Inflammatory macrophage (primary cell): ENCODE measurements around the gene HADHA.

Source experiments
- DNase-seq, 2 donors: peaks; one replicate each; pipeline ENCODE4 v3.0.0-alpha.2; 2020 to 2022

Gene HADHA

GRCh38 chr2:26191316-26192159, 52.9 kb downstream of the HADHA start:
- DNase-seq = no peak

- no peak for DNase-seq
Measured at GRCh38 chr2:26190369-26190768, 54.1 kb downstream of the HADHA start.

GRCh38 chr2:26189751-26190150, 54.7 kb downstream of the HADHA start:
- no peak for DNase-seq

- no peak for DNase-seq
Measured at GRCh38 chr2:26189123-26189522, 55.3 kb downstream of the HADHA start.

DNA sequence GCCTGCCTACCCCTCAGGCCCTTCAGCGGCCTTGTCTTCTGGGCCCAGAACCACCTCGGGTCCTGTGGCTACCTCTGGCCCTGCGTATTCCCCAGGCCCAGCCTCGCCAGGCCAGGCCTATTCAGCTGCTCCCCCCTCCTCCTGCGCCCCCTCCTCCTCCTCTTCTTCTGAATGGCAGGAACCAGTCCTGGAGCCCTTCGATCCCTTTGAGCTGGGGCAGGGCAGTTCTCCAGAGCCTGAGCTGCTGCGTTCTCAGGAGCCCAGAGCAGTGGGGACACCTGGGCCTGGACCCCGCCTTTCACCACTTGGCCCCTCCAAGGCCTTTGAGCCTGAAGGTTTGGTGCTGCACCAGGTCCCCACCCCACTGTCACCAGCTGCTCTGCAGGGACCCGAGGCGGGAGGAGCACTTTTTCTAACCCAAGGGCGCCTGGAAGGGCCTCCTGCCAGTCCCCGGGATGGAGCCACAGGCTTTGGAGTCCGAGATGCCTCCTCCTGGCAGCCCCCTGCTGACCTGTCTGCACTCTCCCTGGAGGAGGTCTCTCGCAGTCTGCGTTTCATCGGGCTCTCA, 56.8 kb downstream of the HADHA start:
- no peak for DNase-seq

DNA sequence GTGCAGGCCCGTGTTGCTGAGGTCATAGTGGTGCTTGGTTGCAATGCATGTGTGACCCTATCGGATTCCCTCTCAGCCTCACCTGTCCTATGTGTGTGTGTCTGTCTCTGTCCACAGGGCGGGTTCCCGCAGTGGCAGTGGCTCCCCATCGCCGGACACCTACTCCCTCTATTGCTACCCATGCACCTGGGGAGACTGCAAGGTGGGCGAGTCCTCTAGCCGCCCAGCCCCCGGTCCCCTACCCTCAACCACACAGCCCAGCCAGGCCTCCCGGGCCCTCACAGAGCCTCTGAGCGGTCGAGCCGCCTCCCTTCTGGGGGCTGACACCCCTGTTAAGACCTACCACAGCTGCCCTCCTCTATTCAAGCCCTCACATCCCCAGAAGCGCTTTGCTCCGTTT, 57.3 kb downstream of the HADHA start:
- no peak for DNase-seq

DNA sequence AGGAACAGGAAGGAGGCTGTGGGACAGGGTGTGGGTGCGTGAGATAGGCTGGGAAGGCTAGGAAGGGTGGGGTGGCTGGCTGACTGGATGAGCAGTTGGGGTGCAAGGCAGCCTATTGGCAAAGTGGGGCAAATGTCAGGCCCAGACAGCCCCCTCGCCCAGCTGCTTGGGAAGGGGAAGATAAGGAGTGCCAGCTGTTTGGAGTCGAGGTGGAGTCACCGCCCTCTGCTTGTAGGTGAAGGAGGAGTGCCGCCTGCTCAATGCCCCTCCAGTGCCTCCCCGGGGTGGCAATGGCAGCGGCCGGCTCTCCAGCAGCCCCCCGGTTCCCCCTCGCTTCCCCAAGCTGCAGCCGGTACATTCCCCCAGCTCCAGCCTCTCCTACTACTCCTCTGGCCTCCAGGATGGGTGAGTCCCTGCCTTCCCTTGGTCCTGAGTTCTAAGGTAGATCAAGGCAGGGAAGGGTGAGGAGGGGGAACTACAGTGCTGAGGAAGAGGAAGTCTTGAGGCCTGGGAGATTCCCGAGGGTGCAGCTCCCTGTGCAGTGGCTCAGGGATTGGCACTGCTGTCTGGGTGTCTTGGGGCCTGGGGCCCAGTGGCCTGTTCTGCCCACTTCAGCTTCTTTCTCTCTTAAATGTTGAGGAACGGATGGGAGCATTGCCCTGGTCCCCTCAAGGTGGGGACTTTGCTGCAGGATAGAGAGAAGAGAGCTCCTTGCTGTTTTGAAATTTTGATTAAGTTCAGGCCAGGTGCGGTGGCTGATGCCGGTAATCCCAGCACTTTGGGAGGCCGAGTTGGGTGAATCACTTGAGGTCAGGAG, 58.3 kb downstream of the HADHA start:
- DNase-seq = no peak

DNA sequence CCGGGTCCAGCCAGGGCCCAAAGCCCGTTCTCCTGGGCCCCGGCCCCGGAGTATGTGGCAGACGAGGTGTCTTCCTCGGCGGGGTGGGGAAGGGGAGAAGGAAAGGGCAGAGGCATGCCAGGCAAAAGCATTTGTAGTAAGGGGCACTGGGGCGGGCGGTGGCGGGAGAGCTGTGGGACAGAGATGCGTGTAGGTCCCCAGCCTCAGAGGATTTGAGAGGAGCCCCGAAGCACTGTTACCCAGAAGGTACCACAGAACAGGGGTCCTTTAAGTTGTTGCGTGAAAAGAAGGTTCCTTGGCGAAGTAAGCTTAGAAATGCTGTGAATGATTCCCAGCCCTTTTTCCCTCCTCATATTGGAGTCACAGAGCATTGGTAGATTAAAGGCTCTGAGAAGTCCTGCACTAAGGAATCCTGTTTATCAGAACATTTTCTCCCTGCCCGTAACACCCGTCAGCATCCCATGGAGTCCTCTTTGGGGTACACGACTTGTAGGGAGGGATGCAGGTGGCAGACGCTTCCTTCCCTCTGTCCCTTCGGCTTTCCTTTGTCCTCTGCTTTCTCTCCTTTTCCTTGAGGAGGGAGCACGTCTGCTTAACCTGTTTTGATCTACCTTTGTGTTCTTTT, 59.0 kb downstream of the HADHA start:
- DNase-seq = no peak

GRCh38 chr2:26184555-26185303, 59.7 kb downstream of the HADHA start:
- peak; percentile 85 to 89 for DNase-seq

DNA sequence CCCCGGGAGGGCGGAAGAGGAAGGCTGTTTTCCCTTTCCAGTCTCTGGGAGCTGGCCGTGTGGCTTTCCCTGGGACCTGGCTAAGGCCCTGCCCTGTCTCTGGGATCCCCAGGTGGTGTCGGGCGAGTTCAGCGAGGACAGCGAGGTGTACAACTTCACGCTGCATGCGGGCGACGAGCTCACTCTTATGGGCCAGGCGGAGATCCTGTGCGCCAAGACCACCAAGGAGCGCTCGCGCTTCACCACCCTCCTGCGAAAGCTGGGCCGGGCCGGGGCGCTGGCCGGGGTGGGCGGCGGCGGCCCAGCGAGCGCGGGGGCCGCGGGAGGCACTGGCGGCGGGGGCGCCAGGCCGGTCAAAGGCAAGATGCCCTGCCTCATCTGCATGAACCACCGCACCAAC, 60.3 kb downstream of the HADHA start:
- no peak for DNase-seq

GRCh38 chr2:26182887-26183630, 61.4 kb downstream of the HADHA start:
- no peak for DNase-seq

GRCh38 chr2:26182441-26182840, 62.0 kb downstream of the HADHA start:
- DNase-seq = no peak

GRCh38 chr2:26179446-26179913, 65.0 kb downstream of the HADHA start:
- no peak for DNase-seq

DNA sequence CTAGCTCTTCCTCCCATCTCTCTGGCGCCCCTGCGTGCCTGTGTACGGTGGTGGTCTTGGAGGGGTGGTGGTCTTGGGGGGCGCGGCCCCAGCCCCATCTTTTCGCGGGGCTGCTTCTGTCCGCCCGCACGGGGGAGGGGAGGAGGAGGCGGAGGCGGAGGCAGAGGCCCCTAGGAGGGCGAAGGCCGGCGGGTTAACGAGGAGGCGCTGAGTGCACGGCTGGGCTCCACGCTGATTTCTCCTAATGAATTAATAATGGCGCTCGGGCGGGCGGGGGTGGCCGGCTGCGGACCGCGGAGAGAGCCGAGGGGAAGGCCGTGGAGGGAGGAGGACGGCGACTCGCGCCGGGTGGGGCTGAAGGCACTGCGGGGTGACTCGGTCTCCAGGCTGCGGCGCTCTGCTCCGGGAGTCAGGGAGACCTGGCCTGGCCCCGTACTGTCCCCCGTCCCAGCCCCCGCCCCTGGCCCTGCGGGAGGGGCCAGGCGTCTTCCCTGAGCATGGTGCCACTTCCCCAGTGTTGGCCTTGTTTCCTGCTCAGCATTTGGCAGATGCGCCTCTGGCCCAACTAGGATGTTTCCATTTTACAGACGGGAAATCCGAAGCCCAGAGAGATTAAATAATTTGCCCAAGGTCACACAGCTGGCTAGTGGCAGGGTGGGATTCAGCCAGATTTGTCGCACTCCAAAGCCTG, 65.5 kb downstream of the HADHA start:
- peak; percentile 3 to 9 for DNase-seq

GRCh38 chr2:26178246-26178645, 66.2 kb downstream of the HADHA start:
- no peak for DNase-seq

GRCh38 chr2:26177122-26177521, 67.3 kb downstream of the HADHA start:
- DNase-seq = no peak

- DNase-seq = no peak
Measured at GRCh38 chr2:26176279-26176615, 68.2 kb downstream of the HADHA start.

DNA sequence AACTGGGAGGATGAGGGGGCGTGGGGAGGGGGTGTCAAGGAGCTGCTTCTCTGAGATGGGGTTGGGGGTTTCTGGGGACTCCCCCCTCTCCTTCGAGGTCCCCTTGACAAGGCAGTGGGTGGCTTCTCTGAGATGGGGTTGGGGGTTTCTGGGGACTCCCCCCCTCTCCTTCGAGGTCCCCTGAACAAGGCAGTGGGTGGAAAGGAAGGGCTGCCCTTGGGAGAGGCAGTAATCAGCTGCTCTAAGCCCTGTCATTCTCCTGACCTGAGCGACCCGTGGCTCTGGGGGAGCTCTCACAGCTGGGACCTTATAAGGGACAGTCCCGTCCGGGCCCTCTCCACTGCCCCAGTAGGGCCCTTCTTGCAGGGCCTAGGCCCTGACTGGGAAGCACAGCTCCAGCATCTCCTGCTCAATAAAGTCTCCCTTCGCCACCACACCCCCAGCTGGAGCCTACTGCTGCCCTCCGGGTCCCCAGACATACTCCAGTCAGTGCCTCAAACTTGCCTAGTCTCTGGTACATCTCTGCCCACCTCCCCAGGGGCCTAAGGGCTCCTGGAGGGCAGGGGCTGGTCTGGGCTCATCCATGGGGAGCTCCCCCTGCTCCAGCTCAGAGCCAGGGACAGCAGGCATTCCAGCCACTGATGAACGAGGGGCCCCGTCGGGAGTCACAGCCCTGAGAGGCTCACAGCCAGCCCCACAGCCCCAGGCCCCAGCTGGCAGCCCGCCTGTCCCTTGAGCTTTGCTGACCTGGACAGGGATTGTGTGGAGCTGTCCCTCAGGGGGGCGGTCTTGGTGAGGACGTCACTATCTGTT, 68.8 kb downstream of the HADHA start:
- no peak for DNase-seq

DNA sequence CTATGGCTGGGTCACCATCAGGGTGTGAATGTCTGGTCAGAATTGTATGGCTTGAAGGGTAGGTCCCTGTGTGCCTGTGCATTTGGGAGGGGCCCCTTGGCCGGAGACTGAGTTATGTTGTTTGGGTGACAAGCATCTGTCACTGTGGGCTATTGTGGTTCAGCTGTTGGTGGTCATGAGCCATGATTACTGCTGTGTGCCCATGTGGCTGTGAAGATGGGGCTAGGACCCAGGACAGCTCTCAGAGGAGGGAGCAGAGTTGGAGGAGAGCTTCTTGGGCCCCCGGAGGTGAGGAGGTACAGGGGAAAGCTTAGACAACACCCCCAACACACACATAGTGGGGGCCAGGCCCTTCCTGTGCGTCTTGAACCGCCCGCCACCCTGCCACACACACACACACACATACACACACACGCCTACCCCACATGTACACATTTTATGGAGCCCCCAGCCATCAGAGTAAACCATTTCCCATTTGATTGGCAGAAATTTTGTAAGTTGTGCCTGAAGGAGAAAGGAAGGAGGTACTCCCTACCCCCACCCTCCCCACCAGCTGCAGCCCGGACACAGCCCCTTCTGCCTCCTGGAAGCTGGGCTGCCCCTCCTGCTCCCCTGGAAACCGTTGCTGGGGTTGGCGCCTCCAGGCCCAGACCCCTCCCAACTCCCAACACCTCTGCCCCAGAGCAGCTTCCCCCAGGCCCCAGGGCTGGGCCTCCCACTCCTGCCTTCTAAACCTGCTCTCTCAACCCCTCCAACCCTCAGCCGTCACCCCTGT, 69.6 kb downstream of the HADHA start:
- no peak for DNase-seq
